C4-2B (cell line): Measurements from ENCODE around the gene AARS1.
A peak's percentile ranks its signal among the peaks of the same experiment; 100 is the strongest.
"Not testable (repeated sequence)": the region's sequence is repeated elsewhere in the genome, so short reads cannot be mapped to it uniquely, and the experiment has no call there.

ENCODE experiments used
- H3K27ac ChIP-seq: fragments of 450-650 bp; 2 replicates; pipeline ENCODE4 v1.5.1; 2017
- CTCF ChIP-seq: fragments of 450-650 bp; conservative IDR thresholded peaks from 2 replicates; pipeline ENCODE4 v1.5.1; 2017; ENCODE audit warnings: mild to moderate bottlenecking
- ZFX ChIP-seq: fragments of 450-650 bp; IDR thresholded peaks from 2 replicates; pipeline ENCODE4 v1.6.1; 2017

The AARS1 gene

GRCh38 chr16:70290949-70291519, 1.7 kb upstream of the AARS1 start:
- no peak overlapping the region for H3K27ac ChIP-seq
- TF ChIP-seq ZFX (no peak), CTCF (no peak)

DNA sequence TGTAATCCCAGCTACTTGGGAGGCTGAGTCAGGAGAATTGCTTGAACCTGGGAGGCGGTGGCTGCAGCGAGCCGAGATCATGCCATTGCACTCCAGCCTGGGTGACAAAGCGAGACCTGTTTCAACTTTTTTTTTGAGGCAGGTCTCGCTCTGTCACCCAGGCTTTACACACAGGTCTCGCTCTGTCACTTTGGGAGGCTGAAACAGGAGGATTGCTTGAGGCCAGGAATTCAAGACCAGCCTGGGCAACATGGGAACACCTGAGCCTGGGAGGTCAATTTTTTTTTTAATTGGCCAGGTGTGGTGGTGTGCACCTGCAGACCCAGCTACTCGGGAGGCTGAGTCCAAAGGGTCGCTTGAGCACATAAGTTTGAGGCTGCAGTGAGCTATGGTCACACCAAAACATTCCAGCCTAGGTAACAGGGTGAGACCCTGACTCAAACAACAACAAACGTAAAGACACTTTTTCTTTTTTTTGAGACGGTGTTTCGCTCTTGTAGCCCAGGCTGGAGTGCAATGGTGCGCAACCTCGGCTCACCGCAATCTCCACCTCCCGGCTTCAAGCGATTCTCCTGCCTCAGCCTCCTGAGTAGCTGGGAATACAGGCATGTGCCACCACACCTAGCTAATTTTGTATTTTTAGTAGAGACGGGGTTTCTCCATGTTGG, 1.9 kb downstream of the AARS1 start:
- H3K27ac ChIP-seq = peak overlapping the region; percentile 97

DNA sequence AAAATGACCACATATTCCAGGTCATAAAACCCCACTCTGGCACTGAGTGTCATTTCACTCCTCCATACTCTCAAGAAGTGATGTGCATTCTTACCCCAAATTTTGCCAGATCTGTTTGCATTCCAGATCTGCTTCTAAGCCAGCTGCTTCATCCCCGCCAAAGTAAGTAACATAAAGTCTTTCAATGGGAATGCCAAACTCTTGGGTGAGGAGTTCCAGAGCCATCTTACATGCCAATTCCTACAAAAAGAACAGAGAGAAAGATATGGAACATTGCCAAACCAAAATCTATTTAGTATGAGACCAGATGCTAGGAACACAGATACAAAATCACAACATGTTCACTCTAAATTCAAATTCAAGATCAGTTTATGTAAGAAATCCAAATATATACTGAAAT, 12.9 kb downstream of the AARS1 start:
- TF ChIP-seq ZFX (no peak), CTCF (no peak)
- no peak overlapping the region for H3K27ac ChIP-seq

GRCh38 chr16:70271696-70272095, 17.6 kb downstream of the AARS1 start:
- TF ChIP-seq ZFX = no peak
- TF ChIP-seq CTCF = no peak
- H3K27ac ChIP-seq = no peak overlapping the region

- H3K27ac ChIP-seq = no peak overlapping the region
- no peak for TF ChIP-seq CTCF
- TF ChIP-seq ZFX = no peak
Observed at GRCh38 chr16:70270176-70270575, 19.1 kb downstream of the AARS1 start.

DNA sequence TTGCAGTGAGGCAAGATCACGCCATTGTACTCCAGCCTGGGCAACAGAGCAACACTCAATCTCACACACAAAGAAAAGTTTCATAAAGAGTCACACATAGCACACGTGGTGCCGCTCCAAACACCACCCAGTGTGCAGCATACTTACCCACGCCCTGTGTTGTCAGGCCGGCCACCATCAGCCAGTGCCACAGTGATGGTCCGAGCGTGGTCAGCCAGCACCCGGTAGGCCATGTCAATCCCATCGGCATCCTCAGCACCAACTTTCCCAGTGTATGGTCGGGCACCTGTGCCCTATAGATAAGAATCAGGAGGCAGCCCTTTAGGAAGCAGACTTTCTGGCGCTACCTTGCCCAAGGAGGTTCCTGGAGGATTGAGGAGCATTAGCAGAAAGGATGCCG, 19.8 kb downstream of the AARS1 start:
- no peak overlapping the region for H3K27ac ChIP-seq
- TF ChIP-seq CTCF (no peak), ZFX (no peak)

GRCh38 chr16:70267922-70268321, 21.4 kb downstream of the AARS1 start:
- H3K27ac ChIP-seq = not testable (repeated sequence)

GRCh38 chr16:70267516-70267915, 21.8 kb downstream of the AARS1 start:
- H3K27ac ChIP-seq = no peak overlapping the region
- no peak for TF ChIP-seq ZFX
- peak; percentile 77 for TF ChIP-seq CTCF

GRCh38 chr16:70259903-70260302, 29.4 kb downstream of the AARS1 start:
- H3K27ac ChIP-seq = not testable (repeated sequence)
